ENCODE results near the gene TTC7B.

TTC7B gene

DNA sequence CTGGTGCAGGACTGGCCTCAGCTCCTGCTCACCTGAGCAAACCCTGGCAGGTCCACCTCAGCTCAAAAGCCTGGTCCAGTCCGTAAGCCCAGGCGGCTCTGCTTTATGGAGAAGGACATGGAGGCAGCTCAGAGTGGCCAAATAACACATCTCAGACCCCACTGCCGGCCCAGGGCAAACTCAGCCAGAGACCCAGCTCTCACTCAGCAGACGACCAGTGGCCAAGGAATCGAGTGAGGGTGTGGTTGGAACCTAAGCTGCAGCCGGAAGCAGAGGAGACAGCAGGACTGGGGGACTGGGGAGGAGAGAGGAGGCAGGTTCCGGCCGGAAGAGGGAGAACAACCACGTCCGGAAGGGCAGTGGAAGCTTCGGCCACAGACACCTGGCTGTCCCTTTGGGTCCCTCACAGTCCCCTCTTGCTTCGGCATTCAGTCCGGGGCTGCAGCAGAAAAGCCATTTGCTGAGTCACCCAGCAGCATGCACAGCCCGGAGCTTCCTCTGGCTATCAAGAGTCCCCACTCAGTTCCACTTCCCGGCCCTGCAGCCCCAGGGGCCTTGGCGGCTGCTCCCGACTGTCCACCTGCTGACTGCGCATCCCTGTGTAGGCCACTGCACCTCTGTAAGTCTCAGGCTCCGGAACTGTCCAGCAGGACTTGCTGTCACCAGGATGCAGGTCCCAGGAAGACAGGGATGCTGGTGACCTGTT, 315.4 kb downstream of the TTC7B start:
- DNase-seq = no peak

DNA sequence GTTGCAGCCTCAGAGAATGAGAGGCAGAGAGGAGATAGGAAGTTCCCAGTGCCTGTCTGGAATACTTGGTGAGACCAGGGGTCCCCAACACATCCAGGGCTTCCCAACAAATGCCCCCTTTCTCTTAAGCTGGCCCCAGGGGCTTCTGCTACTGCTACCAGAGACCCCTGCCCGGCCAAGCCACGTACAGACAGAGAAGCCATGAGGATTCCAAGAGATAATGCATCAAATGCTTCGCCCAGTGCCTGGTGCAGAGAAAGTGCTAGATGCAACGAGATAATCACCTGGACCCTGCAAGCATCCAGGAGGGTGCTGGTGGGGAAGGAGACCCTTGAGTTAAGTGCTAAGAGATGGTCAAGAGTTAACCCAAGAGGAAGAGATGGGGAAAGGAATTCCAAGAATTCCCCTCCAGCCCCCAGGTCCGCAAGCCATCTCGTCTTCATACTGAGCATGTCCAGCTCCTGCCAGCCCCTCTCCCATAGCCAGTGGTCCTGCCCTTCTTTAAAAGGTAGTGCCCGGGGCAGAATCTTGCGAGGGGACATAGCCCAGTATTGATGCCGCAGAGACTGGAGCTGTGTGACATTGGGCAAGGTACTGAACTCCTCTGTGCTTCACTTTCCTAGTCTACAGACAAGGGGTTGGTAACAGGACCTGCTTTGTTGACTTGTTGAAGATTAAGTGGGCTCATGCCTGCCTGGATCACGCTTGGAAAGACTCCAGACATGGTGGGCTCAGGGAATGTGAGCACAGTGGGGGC, 316.1 kb downstream of the TTC7B start:
- no peak for DNase-seq

DNA sequence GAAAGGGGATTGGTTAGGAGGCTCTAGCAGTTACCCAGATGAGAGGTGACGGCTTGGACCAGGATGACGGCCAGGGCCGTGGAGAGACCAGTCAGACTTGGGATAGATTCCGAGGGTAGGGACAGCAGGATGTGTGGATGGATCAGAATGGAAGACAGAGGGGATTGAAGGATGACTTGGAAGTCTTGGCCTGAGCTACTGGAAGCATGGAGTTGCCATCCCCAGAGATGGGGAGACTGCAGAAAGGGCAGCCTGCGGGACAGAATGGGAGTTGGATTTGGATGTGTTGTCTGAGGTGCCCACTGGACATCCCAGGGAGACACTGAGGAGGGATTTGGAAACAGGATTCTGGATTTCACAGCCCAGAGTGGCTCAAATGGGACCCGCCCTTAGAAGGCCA, 317.1 kb downstream of the TTC7B start:
- no peak for DNase-seq

GRCh38 chr14:90498198-90498597, 318.0 kb downstream of the TTC7B start:
- no peak for DNase-seq

GRCh38 chr14:90496379-90496778, 319.9 kb downstream of the TTC7B start:
- no peak for DNase-seq

- DNase-seq = peak; percentile 55
These were observed 320.6 kb downstream of the TTC7B start for GRCh38 chr14:90495357-90496276.

GRCh38 chr14:90491911-90492531, 324.2 kb downstream of the TTC7B start:
- no peak for DNase-seq

- no peak for DNase-seq
These were observed 324.9 kb downstream of the TTC7B start for GRCh38 chr14:90491221-90491885.

DNA sequence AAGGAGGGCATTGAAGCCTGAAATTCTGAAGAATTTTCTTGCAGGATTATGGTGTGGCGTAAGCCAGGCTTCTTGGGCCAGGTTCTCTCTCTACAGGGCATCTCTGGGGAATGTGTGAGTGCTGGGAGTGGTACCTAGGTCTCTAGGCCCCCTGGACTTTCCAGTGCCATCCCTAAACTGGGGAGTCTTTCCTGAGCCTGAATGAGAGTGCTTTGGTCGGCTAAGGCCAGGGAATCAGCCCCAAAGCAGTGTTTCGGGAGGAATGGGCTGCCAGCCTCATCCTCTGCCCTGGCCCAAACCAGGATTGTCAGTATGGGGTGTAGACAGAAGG, 325.5 kb downstream of the TTC7B start:
- no peak for DNase-seq

- DNase-seq = no peak
These were observed 326.1 kb downstream of the TTC7B start for GRCh38 chr14:90489916-90490719.

DNA sequence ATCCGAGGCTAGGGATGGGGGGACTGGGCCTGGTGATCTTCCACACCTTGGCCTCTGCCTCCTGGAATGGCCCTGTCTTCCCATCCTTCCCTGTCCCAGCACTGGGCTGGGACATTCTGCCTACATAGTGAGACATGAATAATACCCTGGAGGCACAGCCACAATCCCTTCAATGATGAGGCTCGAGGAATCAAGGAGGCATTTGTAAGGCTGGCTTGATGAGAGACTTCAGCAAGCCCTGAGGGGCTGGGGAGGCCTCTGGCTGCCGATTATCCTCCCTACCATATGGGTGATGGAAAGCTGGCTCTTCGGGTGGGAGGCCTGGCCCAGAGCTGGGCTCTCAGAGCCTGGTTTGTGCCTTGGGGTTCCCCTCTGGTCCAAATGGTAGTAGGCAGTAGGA, 326.9 kb downstream of the TTC7B start:
- DNase-seq = no peak

GRCh38 chr14:90488256-90488655, 328.0 kb downstream of the TTC7B start:
- DNase-seq = no peak

DNA sequence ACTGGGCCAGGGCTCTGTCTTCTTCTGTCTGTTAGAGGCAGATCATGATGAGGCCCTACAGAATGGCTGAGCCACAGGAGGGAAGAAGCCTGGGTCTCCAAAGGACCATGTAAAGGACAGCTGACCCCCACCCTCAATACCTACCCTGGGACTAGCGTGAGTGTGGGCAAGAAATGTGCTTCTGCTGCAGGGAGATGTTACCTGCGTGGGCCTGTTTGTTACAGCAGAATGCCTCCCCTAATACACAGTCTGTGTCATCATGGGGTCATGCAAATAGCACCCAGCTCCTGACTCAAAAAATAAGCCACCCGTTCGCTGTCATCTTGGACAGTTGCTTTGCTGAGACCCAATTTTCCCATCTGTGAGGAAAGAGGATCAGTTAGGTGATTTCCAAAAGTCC, 328.8 kb downstream of the TTC7B start:
- DNase-seq = no peak

DNA sequence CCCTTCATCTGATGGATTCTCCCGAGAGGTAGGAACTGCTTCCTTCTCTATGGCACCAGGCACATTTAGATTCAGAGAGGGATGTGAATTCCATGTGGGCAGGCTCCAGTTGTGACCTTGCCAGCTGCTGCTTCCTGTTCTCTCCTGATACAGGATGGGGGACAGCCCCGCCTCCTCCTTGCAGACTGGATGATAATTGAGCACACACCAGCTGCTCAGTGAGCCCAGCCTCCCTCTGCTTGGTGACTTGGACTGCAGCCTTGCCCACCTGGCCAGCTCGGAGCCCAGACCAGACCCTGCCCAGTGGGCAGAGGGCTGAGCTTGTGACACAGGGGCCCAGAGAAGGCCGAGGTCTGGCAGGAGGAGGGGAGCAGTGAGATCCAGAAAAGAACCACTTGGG, 329.2 kb downstream of the TTC7B start:
- no peak for DNase-seq

GRCh38 chr14:90484291-90484690, 331.9 kb downstream of the TTC7B start:
- no peak for DNase-seq

GRCh38 chr14:90483571-90483974, 332.7 kb downstream of the TTC7B start:
- DNase-seq = peak; percentile 37

DNA sequence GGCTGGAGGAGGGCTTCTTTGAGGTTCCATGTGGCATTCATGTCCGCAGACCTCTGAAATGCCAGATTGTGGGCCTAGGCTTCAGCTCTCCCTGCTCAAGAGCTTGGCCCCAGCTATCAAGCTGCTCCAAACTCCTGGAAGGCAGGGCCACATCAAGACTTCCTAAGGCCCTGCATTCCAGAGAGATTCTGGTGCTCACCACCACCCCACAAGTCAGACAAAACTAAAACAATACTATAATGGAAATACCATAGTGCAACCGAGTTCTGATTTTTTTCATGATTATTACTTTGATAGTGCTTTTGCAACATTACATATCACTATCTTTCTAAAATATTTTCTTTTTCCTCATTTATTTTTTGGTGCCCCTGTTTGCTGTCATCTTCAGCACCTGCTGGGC, 333.1 kb downstream of the TTC7B start:
- no peak for DNase-seq

DNA sequence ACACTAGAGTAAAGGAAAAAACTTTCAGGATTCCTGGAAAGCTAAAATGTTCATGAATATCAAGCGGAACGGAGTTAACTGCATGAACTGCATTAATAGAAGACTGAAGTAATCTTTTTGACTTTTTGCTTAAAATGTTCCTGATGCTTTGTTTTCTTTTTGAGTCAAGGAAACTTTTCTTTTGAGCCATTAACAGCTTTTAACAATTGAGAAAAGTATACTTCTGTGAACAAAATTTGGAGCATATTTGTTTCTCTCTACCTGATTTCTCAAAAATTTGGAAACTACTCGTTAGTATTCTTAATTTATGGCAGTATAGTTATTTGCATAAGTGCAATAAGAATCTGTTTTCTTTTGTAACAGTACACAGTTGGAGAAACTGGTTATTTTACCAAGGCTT, 340.9 kb downstream of the TTC7B start:
- DNase-seq = no peak
